Esophagus mucosa (tissue), 1 donor: ENCODE measurements around the gene BEX1. TPM values are rescaled to one million over a fixed set of nuclear protein-coding genes. Genes with fewer than 3 reads are reported as not detected.

ENCODE experiments used
- total RNA-seq: library from RNA; stranded (reverse); gene quantifications from one replicate; pipeline ENCODE4 v1.2.4, GENCODE V29; 2023
- donor health status: DM: yes; HTN: yes; CAD: no.

The BEX1 gene
- total RNA-seq, 1 donor from 2014 or later = not detected

Other genes starting within 250 kb of the BEX1 start
- gene RAB40AL, start 126.9 kb downstream of the BEX1 start, total RNA-seq = 0.68 TPM
- not detected for gene NXF3, start 29.0 kb upstream of the BEX1 start, total RNA-seq
- gene BEX4, start 150.9 kb upstream of the BEX1 start, total RNA-seq = 12.2 TPM
- gene TCEAL8, start 191.0 kb upstream of the BEX1 start, total RNA-seq = 21.0 TPM
- not detected for gene TCEAL5, start 212.6 kb upstream of the BEX1 start, total RNA-seq
- 5.2 TPM for gene BEX2, start 246.8 kb upstream of the BEX1 start, total RNA-seq